Activated CD8-positive, alpha-beta T cell treated with anti-CD3 and anti-CD28 coated beads, Interleukin-2, amount 10 ng/mL, durations not matched to agents 7 days and 5 days (primary cell): ENCODE data around the gene SLC8A3. TPM values are rescaled to one million over a fixed set of nuclear protein-coding genes. Genes with fewer than 3 reads are reported as not detected.

Experiments used
- ATAC-seq: fragments of 150-1000 bp; cut with Tn5 transposase; one replicate; pipeline ENCODE4 v1.10.0; 2021; ENCODE audit warnings: moderate library complexity
- CTCF ChIA-PET: fragments of 350-600 bp; sonication (Branson Sonifier 250); formaldehyde crosslinking; loops from one replicate; lab custom pipeline; 2021; ENCODE audit warnings: antibody characterized with exemption; lab: Charles Lee
- POLR2A ChIA-PET: fragments of 350-600 bp; sonication (Branson Sonifier 250); formaldehyde crosslinking; loops from one replicate; lab custom pipeline; 2021; ENCODE audit warnings: antibody characterized with exemption; lab: Charles Lee
- DNase-seq: peaks from one replicate; pipeline ENCODE4 v3.0.0-alpha.2; 2020
- H3K27ac Mint-ChIP-seq: one replicate; pipeline ENCODE4 v1.8.0; 2021; ENCODE audit warnings: mild to moderate bottlenecking, mixed read lengths
- H3K27me3 Mint-ChIP-seq: one replicate; pipeline ENCODE4 v1.8.0; 2021; ENCODE audit warnings: low read depth, mixed read lengths
- H3K36me3 Mint-ChIP-seq: one replicate; pipeline ENCODE4 v1.8.0; 2021; ENCODE audit warnings: low read depth, mixed read lengths
- H3K4me1 Mint-ChIP-seq: one replicate; pipeline ENCODE4 v1.8.0; 2021; ENCODE audit warnings: low read depth, mixed read lengths
- H3K4me3 Mint-ChIP-seq: one replicate; pipeline ENCODE4 v1.8.0; 2021; ENCODE audit warnings: mild to moderate bottlenecking, mixed read lengths
- H3K9me3 Mint-ChIP-seq: one replicate; pipeline ENCODE4 v1.8.0; 2022; ENCODE audit warnings: mixed read lengths; ENCODE audit not compliant: insufficient read depth
- total RNA-seq, 2 experiments: library from RNA; stranded (reverse); gene quantifications; one replicate each; pipeline ENCODE4 v1.2.3, GENCODE V29; 2021

Gene SLC8A3
- total RNA-seq, 2 experiments from 2014 or later: not detected

GRCh38 chr14:70032447-70032846 is 156.3 kb downstream of the SLC8A3 start:
- DNase-seq (no peak), ATAC-seq (no peak)
- Mint-ChIP-seq H3K4me1 (no peaks in the 10 kb centered on the region), H3K27me3 (no peaks in the 10 kb centered on the region), H3K4me3 (no peak overlapping the region), H3K9me3 (no peaks in the 10 kb centered on the region), H3K27ac (no peak overlapping the region), H3K36me3 (no peaks in the 10 kb centered on the region)
- CTCF ChIA-PET: interaction anchor here (0.9 to 1.4 kb wide), 2 partner anchors 155 to 214 kb away, joined by 3 to 6 read pairs; no protein-coding TSS in a partner anchor
- POLR2A ChIA-PET: no interaction called here

- H3K4me3 Mint-ChIP-seq: no peak overlapping the region
- ChIA-PET CTCF (interaction anchor here (0.9 to 1.4 kb wide), 2 partner anchors 154 to 214 kb away, joined by 3 to 6 read pairs; no protein-coding TSS in a partner anchor), POLR2A (no interaction called here)
- H3K27ac Mint-ChIP-seq: no peak overlapping the region
- no peak for DNase-seq
- H3K4me1 Mint-ChIP-seq: no peaks in the 10 kb centered on the region
- H3K27me3 Mint-ChIP-seq: no peaks in the 10 kb centered on the region
- ATAC-seq: no peak
- H3K9me3 Mint-ChIP-seq: no peaks in the 10 kb centered on the region
- H3K36me3 Mint-ChIP-seq: no peaks in the 10 kb centered on the region
Observed at GRCh38 chr14:70032016-70032415, 156.7 kb downstream of the SLC8A3 start.

GRCh38 chr14:70029296-70030132 is 159.2 kb downstream of the SLC8A3 start:
- Mint-ChIP-seq H3K9me3 (no peaks in the 10 kb centered on the region), H3K4me1 (no peaks in the 10 kb centered on the region), H3K4me3 (no peak overlapping the region), H3K27me3 (peaks cover 2% of the 10 kb centered on the region), H3K36me3 (no peaks in the 10 kb centered on the region), H3K27ac (no peak overlapping the region)
- DNase-seq (no peak), ATAC-seq (no peak)
- ChIA-PET POLR2A (no interaction called here), CTCF (interaction anchor here (1.5 to 2.9 kb wide), 5 partner anchors 10 to 211 kb away, joined by 3 to 57 read pairs (median 19); no protein-coding TSS in a partner anchor)

- ATAC-seq (peak; percentile 87), DNase-seq (peak; percentile 76)
- no peak overlapping the region for H3K4me3 Mint-ChIP-seq
- H3K27me3 Mint-ChIP-seq: peaks cover 6% of the 10 kb centered on the region
- H3K4me1 Mint-ChIP-seq: no peaks in the 10 kb centered on the region
- no peaks in the 10 kb centered on the region for H3K9me3 Mint-ChIP-seq
- H3K36me3 Mint-ChIP-seq: no peaks in the 10 kb centered on the region
- POLR2A ChIA-PET: no interaction called here
- no peak overlapping the region for H3K27ac Mint-ChIP-seq
- CTCF ChIA-PET: interaction anchor here (0.6 to 2.9 kb wide), 40 partner anchors 8 to 540 kb away, joined by 3 to 57 read pairs (median 4); partner anchors contain the start of gene SMOC1
Observed at GRCh38 chr14:70027785-70028428, 160.8 kb downstream of the SLC8A3 start.

GRCh38 chr14:70023871-70024270 is 164.9 kb downstream of the SLC8A3 start:
- Mint-ChIP-seq H3K4me3 (no peak overlapping the region), H3K27ac (no peak overlapping the region), H3K9me3 (no peaks in the 10 kb centered on the region), H3K27me3 (peaks cover 9% of the 10 kb centered on the region), H3K4me1 (peaks cover 7% of the 10 kb centered on the region), H3K36me3 (no peaks in the 10 kb centered on the region)
- ATAC-seq (no peak), DNase-seq (no peak)
- ChIA-PET CTCF (interaction anchor here (1.8 to 2.0 kb wide), 2 partner anchors 10 to 205 kb away, joined by 7 to 8 read pairs; no protein-coding TSS in a partner anchor), POLR2A (no interaction called here)

GRCh38 chr14:70022771-70023445 is 165.8 kb downstream of the SLC8A3 start:
- ATAC-seq (no peak), DNase-seq (no peak)
- Mint-ChIP-seq H3K36me3 (no peaks in the 10 kb centered on the region), H3K9me3 (no peaks in the 10 kb centered on the region), H3K27me3 (peaks cover 9% of the 10 kb centered on the region), H3K4me1 (peaks cover 17% of the 10 kb centered on the region), H3K27ac (no peak overlapping the region), H3K4me3 (no peak overlapping the region)
- POLR2A ChIA-PET: no interaction called here
- CTCF ChIA-PET: interaction anchor here (1.8 kb wide), 1 partner anchor 204 kb away, joined by 7 read pairs; no protein-coding TSS in a partner anchor

GRCh38 chr14:70021548-70022220 is 167.1 kb downstream of the SLC8A3 start:
- Mint-ChIP-seq H3K4me1 (peaks cover 19% of the 10 kb centered on the region), H3K27me3 (peaks cover 13% of the 10 kb centered on the region), H3K27ac (no peak overlapping the region), H3K36me3 (no peaks in the 10 kb centered on the region), H3K4me3 (no peak overlapping the region), H3K9me3 (no peaks in the 10 kb centered on the region)
- DNase-seq (no peak), ATAC-seq (no peak)
- CTCF ChIA-PET: interaction anchor here (1.2 kb wide), 1 partner anchor 203 kb away, joined by 3 read pairs; no protein-coding TSS in a partner anchor
- POLR2A ChIA-PET: no interaction called here

- CTCF ChIA-PET: interaction anchor here (1.2 to 2.5 kb wide), 3 partner anchors 8 to 202 kb away, joined by 3 to 20 read pairs (median 12); no protein-coding TSS in a partner anchor
- no peaks in the 10 kb centered on the region for H3K9me3 Mint-ChIP-seq
- ATAC-seq (no peak), DNase-seq (no peak)
- no peaks in the 10 kb centered on the region for H3K36me3 Mint-ChIP-seq
- POLR2A ChIA-PET: no interaction called here
- H3K27ac Mint-ChIP-seq: no peak overlapping the region
- peaks cover 16% of the 10 kb centered on the region for H3K27me3 Mint-ChIP-seq
- H3K4me1 Mint-ChIP-seq: peaks cover 19% of the 10 kb centered on the region
- H3K4me3 Mint-ChIP-seq: no peak overlapping the region
Observed at GRCh38 chr14:70020352-70021170, 168.2 kb downstream of the SLC8A3 start.

- ATAC-seq: no peak
- POLR2A ChIA-PET: no interaction called here
- Mint-ChIP-seq H3K4me3 (no peak overlapping the region), H3K27me3 (peaks cover 15% of the 10 kb centered on the region), H3K36me3 (no peaks in the 10 kb centered on the region), H3K4me1 (peaks cover 19% of the 10 kb centered on the region), H3K27ac (no peak overlapping the region), H3K9me3 (no peaks in the 10 kb centered on the region)
- CTCF ChIA-PET: interaction anchor here (2.2 to 2.5 kb wide), 2 partner anchors 9 to 201 kb away, joined by 12 to 20 read pairs; no protein-coding TSS in a partner anchor
- no peak for DNase-seq
Observed at GRCh38 chr14:70019695-70020094, 169.1 kb downstream of the SLC8A3 start.

- Mint-ChIP-seq H3K27me3 (peaks cover 15% of the 10 kb centered on the region), H3K9me3 (no peaks in the 10 kb centered on the region), H3K36me3 (no peaks in the 10 kb centered on the region), H3K27ac (no peak overlapping the region), H3K4me3 (peak overlapping the region; percentile 6), H3K4me1 (peaks cover 19% of the 10 kb centered on the region)
- ChIA-PET POLR2A (no interaction called here), CTCF (interaction anchor here (2.2 to 2.5 kb wide), 2 partner anchors 9 to 200 kb away, joined by 12 to 20 read pairs; no protein-coding TSS in a partner anchor)
- DNase-seq: peak; percentile 41
- ATAC-seq: peak; percentile 74
Observed at GRCh38 chr14:70018713-70019211, 170.0 kb downstream of the SLC8A3 start.
